HCT116 (cell line): ENCODE measurements around the gene CTIF. TPM values are rescaled to one million over a fixed set of nuclear protein-coding genes. Genes with fewer than 3 reads are reported as not detected.

Experiments used
- ATAC-seq: fragments of 200-7000 bp; cut with Tn5 transposase; 2 replicates; pipeline ENCODE4 v1.9.1; 2020; ENCODE audit warnings: mild to moderate bottlenecking, moderate library complexity
- BruUV-seq: library from RNA; stranded (reverse); fragments of 400-500 nt; replicated peaks from 2 replicates; lab custom pipeline; 2021; lab: Mats Ljungman, UMichigan
- CTCF ChIA-PET: fragments of 300-600 bp; sonication (Branson Sonifier 250); formaldehyde crosslinking; loops from one replicate; lab custom pipeline; 2021; ENCODE audit warnings: antibody characterized with exemption; lab: Charles Lee
- POLR2A ChIA-PET: fragments of 300-600, 350-600 bp; sonication (Branson Sonifier 250); formaldehyde crosslinking; loops from one replicate; lab custom pipeline; 2021; ENCODE audit warnings: antibody characterized with exemption; lab: Charles Lee
- RAD21 ChIA-PET, 2 experiments: fragments of 300-600 bp; sonication (Branson Sonifier 250); formaldehyde crosslinking; loops; one replicate each; lab custom pipeline; 2023; ENCODE audit warnings: low total read pairs in 2 of 2; ENCODE audit not compliant: uncharacterized antibody in 2 of 2, unreplicated experiment in 2 of 2, low non-redundant PET in 1 of 2; lab: Charles Lee
- DNase-seq: peaks from one replicate; pipeline ENCODE4 v3.0.0-alpha.2; 2010; ENCODE audit warnings: low read depth, low spot score
- H2AFZ ChIP-seq: fragments of 200-600 bp; shearing (Covaris generic), sonication (generic); 2 replicates; pipeline ENCODE4 v1.6.1; 2017; ENCODE audit warnings: low read depth, mixed run types, mixed read lengths, antibody characterized with exemption, low read length; ENCODE audit not compliant: poor library complexity, severe bottlenecking
- H3K27ac ChIP-seq: 2 replicates; pipeline ENCODE4 v1.5.1; 2012; ENCODE audit warnings: low read depth, low read length
- H3K27me3 ChIP-seq: fragments of 200-600 bp; sonication (generic); 2 replicates; pipeline ENCODE4 v1.6.1; 2016; ENCODE audit warnings: mixed run types, low read length, mixed read lengths; ENCODE audit not compliant: insufficient read depth
- H3K36me3 ChIP-seq, 2 experiments: fragments of 200-500 bp in 1 of 2; fragments of 200-600 bp in 1 of 2; sonication (Bioruptor generic) in 1 of 2; sonication (generic) in 1 of 2; 2 replicates each; pipeline versions ENCODE4 v1.5.1 to v1.6.1; 2014 to 2016; ENCODE audit warnings: low read length in 2 of 2, inconsistent platforms in 1 of 2, mixed read lengths in 1 of 2, mixed run types in 1 of 2; ENCODE audit not compliant: insufficient read depth in 2 of 2, control insufficient read depth in 1 of 2
- H3K4me1 ChIP-seq, 2 experiments: fragments of 200-600 bp in 1 of 2; sonication (generic) in 1 of 2; 2 replicates each; pipeline versions ENCODE4 v1.5.1 to v1.6.1; 2012 to 2017; ENCODE audit warnings: low read length in 2 of 2, inconsistent platforms in 1 of 2, mild to moderate bottlenecking in 1 of 2, mixed read lengths in 1 of 2, mixed run types in 1 of 2, moderate library complexity in 1 of 2; ENCODE audit not compliant: insufficient read depth in 2 of 2, control insufficient read depth in 1 of 2
- H3K4me2 ChIP-seq: fragments of 200-600 bp; sonication (generic); 2 replicates; pipeline ENCODE4 v1.6.1; 2017; ENCODE audit warnings: mixed run types, low read length, mixed read lengths
- H3K4me3 ChIP-seq, 2 experiments: fragments of 200-600 bp in 1 of 2; sonication (generic) in 1 of 2; replicated peaks in 1 of 2; 2 replicates each; pipeline ENCODE4 v1.5.1; 2011 to 2016; ENCODE audit warnings: low read length in 2 of 2, control low read depth in 1 of 2, low read depth in 1 of 2, mild to moderate bottlenecking in 1 of 2, mixed read lengths in 1 of 2, mixed run types in 1 of 2
- H3K79me2 ChIP-seq: fragments of 200-600 bp; sonication (generic); 2 replicates; pipeline ENCODE4 v1.6.1; 2017; ENCODE audit warnings: mild to moderate bottlenecking, mixed run types, low read length, moderate library complexity, mixed read lengths; ENCODE audit not compliant: insufficient read depth
- H3K9ac ChIP-seq: fragments of 200-600 bp; sonication (generic); 2 replicates; pipeline ENCODE4 v1.6.1; 2016; ENCODE audit warnings: low read length, mixed read lengths
- H3K9me2 ChIP-seq: fragments of 200-600 bp; sonication (generic), shearing (Covaris generic); 2 replicates; pipeline ENCODE4 v1.6.1; 2017; ENCODE audit warnings: mixed run types, mild to moderate bottlenecking, moderate library complexity; ENCODE audit not compliant: insufficient read depth
- H3K9me3 ChIP-seq, 2 experiments: fragments of 200-500 bp in 1 of 2; fragments of 200-600 bp in 1 of 2; sonication (Bioruptor generic) in 1 of 2; sonication (generic) in 1 of 2; 2 replicates each; pipeline ENCODE4 v1.6.1; 2014 to 2017; ENCODE audit warnings: low read length in 2 of 2, mixed read lengths in 2 of 2, inconsistent platforms in 1 of 2, low read depth in 1 of 2, mild to moderate bottlenecking in 1 of 2, mixed run types in 1 of 2, moderate library complexity in 1 of 2; ENCODE audit not compliant: control insufficient read depth in 1 of 2, insufficient read depth in 1 of 2
- H4K20me1 ChIP-seq: fragments of 200-600 bp; sonication (generic), shearing (Covaris generic); 2 replicates; pipeline ENCODE4 v1.6.1; 2017; ENCODE audit warnings: mixed run types, mild to moderate bottlenecking, moderate library complexity; ENCODE audit not compliant: insufficient read depth
- CBX3 ChIP-seq: IDR thresholded peaks from 2 replicates; pipeline ENCODE4 v1.6.1; 2012; ENCODE audit warnings: low read depth
- CEBPB ChIP-seq: IDR thresholded peaks from 2 replicates; pipeline ENCODE4 v1.6.1; 2012; ENCODE audit warnings: low read depth
- EZH2 ChIP-seq: fragments of 200-600 bp; sonication (generic); IDR thresholded peaks from 2 replicates; pipeline ENCODE4 v1.6.1; 2017; ENCODE audit warnings: antibody characterized with exemption, mixed run types
- FOSL1 ChIP-seq: IDR thresholded peaks from 2 replicates; pipeline ENCODE4 v1.6.1; 2012; ENCODE audit warnings: low read depth
- JUND ChIP-seq: IDR thresholded peaks from 2 replicates; pipeline ENCODE4 v1.6.1; 2012
- POLR2A ChIP-seq: IDR thresholded peaks from 2 replicates; pipeline ENCODE4 v1.7.0; 2011; ENCODE audit warnings: borderline replicate concordance; ENCODE audit not compliant: insufficient read depth, insufficient read length; ENCODE audit errors: extremely low read depth
- POLR2AphosphoS5 ChIP-seq: IDR thresholded peaks from 2 replicates; pipeline ENCODE4 v1.6.1; 2011; ENCODE audit warnings: mild to moderate bottlenecking, low read depth, low read length, moderate library complexity
- SIN3A ChIP-seq: IDR thresholded peaks from 2 replicates; pipeline ENCODE4 v1.6.1; 2012; ENCODE audit warnings: low read depth
- SP1 ChIP-seq: IDR thresholded peaks from 2 replicates; pipeline ENCODE4 v1.6.1; 2012; ENCODE audit warnings: low read depth
- TCF7L2 ChIP-seq: IDR thresholded peaks from 2 replicates; pipeline ENCODE4 v1.7.0; 2011; ENCODE audit warnings: borderline replicate concordance, inconsistent platforms; ENCODE audit not compliant: insufficient read depth, insufficient read length; ENCODE audit errors: extremely low read depth
- ZFX ChIP-seq: fragments of 450-650 bp; IDR thresholded peaks from 2 replicates; pipeline ENCODE4 v1.6.1; 2017
- ZNF274 ChIP-seq: fragments of 200-500 bp; sonication (Bioruptor generic); IDR thresholded peaks from 2 replicates; pipeline ENCODE4 v1.6.1; 2014; ENCODE audit warnings: mild to moderate bottlenecking, low read depth, low read length, inconsistent platforms
- intact Hi-C: fragments of 100-400 bp; cut with micrococcal nuclease; formaldehyde crosslinking; loops from 2 replicates; pipeline ENCODE4 v1.10.0; 2022
- total RNA-seq: library from RNA; stranded (reverse); gene quantifications from one replicate; pipeline ENCODE4 v1.2.1, GENCODE V29; 2021; ENCODE audit not compliant: unreplicated experiment
- TF ChIP-seq, protein P1 (sequence below): IDR thresholded peaks from 2 replicates; pipeline ENCODE4 v1.6.1; 2012; ENCODE audit warnings: low read depth
- TF ChIP-seq, protein P2 (sequence below): IDR thresholded peaks from 2 replicates; pipeline ENCODE4 v1.6.1; 2011; ENCODE audit warnings: mild to moderate bottlenecking, low read length, moderate library complexity; ENCODE audit not compliant: insufficient replicate concordance; ENCODE audit errors: extremely low read depth
- TF ChIP-seq, protein P3 (sequence below): IDR thresholded peaks from 2 replicates; pipeline ENCODE4 v1.6.1; 2012

CTIF gene
- total RNA-seq, 1 experiment from 2014 or later: 19.7 TPM

DNA sequence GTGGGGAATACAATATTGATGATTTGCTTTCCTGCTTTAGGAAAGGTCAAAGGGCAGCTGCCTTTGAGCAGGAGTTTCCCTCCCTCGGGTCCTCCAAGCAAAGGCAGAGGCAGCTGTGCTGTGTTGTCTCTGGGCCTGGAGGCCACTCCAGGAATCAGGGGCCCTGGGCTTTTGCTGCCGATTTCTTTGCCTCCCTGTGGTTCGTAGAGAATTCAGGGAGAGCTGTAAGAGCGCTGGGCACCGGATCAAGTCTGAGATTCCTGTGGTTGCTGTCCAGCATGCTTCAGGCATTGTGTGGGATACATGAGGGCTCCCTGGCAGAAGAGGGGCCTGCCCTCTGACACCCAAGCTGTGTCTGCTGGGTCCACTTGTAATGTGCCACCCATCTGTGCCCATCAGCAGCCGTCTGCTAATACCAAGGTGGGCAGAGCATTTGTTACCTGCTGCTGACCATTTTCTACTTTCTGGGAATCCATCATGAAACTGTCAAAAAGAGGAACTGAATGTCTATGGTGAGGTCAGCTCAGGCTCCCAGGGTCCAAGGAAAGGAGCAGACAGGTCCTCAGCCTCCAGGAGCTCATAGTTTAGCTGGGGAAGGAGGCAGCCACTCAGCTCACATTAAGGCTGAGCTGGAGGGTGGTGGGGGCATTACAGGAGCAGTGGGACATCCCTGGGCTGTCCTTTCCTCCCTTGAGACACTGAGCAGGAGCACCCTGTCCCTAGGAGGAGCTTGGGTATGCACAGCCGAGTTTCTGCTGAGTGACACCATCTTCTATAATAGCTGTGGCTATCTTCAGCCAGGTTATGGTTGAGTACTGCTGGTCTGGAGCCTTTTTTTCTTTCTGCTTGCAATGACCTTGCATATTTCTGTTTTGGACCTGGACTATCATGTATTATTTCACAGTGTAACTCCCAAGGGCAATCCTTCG is 68.5 kb downstream of the CTIF start:
- no peak for ATAC-seq
- H3K4me2 ChIP-seq: no peak overlapping the region
- no peaks in the 10 kb centered on the region for H3K27me3 ChIP-seq
- no peaks in the 10 kb centered on the region; a peak in 1 of 4 replicates for H3K4me1 ChIP-seq
- H3K79me2 ChIP-seq: no peaks in the 10 kb centered on the region
- H3K4me3 ChIP-seq: no peak overlapping the region
- no peak for TF ChIP-seq CBX3
- TF ChIP-seq, protein P1, sequence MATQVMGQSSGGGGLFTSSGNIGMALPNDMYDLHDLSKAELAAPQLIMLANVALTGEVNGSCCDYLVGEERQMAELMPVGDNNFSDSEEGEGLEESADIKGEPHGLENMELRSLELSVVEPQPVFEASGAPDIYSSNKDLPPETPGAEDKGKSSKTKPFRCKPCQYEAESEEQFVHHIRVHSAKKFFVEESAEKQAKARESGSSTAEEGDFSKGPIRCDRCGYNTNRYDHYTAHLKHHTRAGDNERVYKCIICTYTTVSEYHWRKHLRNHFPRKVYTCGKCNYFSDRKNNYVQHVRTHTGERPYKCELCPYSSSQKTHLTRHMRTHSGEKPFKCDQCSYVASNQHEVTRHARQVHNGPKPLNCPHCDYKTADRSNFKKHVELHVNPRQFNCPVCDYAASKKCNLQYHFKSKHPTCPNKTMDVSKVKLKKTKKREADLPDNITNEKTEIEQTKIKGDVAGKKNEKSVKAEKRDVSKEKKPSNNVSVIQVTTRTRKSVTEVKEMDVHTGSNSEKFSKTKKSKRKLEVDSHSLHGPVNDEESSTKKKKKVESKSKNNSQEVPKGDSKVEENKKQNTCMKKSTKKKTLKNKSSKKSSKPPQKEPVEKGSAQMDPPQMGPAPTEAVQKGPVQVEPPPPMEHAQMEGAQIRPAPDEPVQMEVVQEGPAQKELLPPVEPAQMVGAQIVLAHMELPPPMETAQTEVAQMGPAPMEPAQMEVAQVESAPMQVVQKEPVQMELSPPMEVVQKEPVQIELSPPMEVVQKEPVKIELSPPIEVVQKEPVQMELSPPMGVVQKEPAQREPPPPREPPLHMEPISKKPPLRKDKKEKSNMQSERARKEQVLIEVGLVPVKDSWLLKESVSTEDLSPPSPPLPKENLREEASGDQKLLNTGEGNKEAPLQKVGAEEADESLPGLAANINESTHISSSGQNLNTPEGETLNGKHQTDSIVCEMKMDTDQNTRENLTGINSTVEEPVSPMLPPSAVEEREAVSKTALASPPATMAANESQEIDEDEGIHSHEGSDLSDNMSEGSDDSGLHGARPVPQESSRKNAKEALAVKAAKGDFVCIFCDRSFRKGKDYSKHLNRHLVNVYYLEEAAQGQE: peak; percentile 31; the same call in 1 of the 2 replicates
- DNase-seq: no peak
- BruUV-seq: no TSS peak
- H4K20me1 ChIP-seq: no peaks in the 10 kb centered on the region
- no peaks in the 10 kb centered on the region for H3K9me3 ChIP-seq
- no peak overlapping the region for H2AFZ ChIP-seq
- no peaks in the 10 kb centered on the region for H3K36me3 ChIP-seq
- H3K27ac ChIP-seq: no peak overlapping the region
- intact Hi-C loops: no loop called here
- no peaks in the 10 kb centered on the region for H3K9me2 ChIP-seq
- RAD21 ChIA-PET: no interaction called here
- POLR2A ChIA-PET: no interaction called here
- H3K9ac ChIP-seq: no peak overlapping the region
- CTCF ChIA-PET: no interaction called here

DNA sequence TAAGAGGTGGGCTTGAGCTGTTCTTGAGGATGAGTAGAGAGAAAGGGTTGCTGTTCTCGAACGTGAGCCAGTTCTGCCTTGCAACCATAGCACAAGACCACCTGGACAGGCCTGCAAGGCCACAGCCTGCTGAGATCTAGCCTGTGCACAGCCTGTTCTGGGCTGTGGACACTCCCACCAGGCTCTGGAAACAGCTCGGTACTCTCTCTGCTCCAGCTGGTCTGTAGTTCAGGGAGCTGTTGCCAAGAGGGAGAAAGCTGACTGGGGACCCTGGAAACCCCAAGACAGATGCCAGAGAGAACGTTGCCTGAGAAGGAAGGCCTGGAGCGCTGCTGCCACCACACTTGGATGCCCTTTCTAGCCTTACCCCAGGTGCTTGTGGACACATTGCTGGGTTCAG is 69.8 kb downstream of the CTIF start:
- H3K36me3 ChIP-seq: no peaks in the 10 kb centered on the region
- no peak overlapping the region for H3K4me3 ChIP-seq
- no peaks in the 10 kb centered on the region for H4K20me1 ChIP-seq
- ChIA-PET RAD21 (no interaction called here), CTCF (no interaction called here), POLR2A (no interaction called here)
- no peak overlapping the region for H3K4me2 ChIP-seq
- H3K27me3 ChIP-seq: no peaks in the 10 kb centered on the region
- no peak overlapping the region for H3K27ac ChIP-seq
- no peak for DNase-seq
- H2AFZ ChIP-seq: no peak overlapping the region
- no TSS peak for BruUV-seq
- H3K4me1 ChIP-seq: no peaks in the 10 kb centered on the region; a peak in 1 of 4 replicates
- no peak overlapping the region for H3K9ac ChIP-seq
- no peak for ATAC-seq
- intact Hi-C loops: no loop called here
- no peaks in the 10 kb centered on the region for H3K9me2 ChIP-seq
- no peaks in the 10 kb centered on the region for H3K9me3 ChIP-seq
- H3K79me2 ChIP-seq: no peaks in the 10 kb centered on the region
- TF ChIP-seq, protein P2, sequence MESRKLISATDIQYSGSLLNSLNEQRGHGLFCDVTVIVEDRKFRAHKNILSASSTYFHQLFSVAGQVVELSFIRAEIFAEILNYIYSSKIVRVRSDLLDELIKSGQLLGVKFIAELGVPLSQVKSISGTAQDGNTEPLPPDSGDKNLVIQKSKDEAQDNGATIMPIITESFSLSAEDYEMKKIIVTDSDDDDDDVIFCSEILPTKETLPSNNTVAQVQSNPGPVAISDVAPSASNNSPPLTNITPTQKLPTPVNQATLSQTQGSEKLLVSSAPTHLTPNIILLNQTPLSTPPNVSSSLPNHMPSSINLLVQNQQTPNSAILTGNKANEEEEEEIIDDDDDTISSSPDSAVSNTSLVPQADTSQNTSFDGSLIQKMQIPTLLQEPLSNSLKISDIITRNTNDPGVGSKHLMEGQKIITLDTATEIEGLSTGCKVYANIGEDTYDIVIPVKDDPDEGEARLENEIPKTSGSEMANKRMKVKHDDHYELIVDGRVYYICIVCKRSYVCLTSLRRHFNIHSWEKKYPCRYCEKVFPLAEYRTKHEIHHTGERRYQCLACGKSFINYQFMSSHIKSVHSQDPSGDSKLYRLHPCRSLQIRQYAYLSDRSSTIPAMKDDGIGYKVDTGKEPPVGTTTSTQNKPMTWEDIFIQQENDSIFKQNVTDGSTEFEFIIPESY: no peak
- TF ChIP-seq EZH2: no peak
- no peak for TF ChIP-seq CEBPB
- no peak for TF ChIP-seq POLR2AphosphoS5
- TF ChIP-seq ZFX: no peak
- TF ChIP-seq, protein P3, sequence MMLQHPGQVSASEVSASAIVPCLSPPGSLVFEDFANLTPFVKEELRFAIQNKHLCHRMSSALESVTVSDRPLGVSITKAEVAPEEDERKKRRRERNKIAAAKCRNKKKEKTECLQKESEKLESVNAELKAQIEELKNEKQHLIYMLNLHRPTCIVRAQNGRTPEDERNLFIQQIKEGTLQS: no peak
- no peak for TF ChIP-seq SP1
- no peak for TF ChIP-seq TCF7L2
- no peak for TF ChIP-seq JUND
- TF ChIP-seq FOSL1: no peak
- no peak for TF ChIP-seq ZNF274
- no peak for TF ChIP-seq SIN3A
- TF ChIP-seq POLR2A: no peak
- TF ChIP-seq CBX3: no peak
